Inflammatory macrophage treated with lipopolysaccharide for 1 hour (primary cell): Measurements from ENCODE around the gene KPNA4.
A peak's percentile ranks its signal among the peaks of the same experiment; 100 is the strongest.
"Not testable (repeated sequence)": the region's sequence is repeated elsewhere in the genome, so short reads cannot be mapped to it uniquely, and the experiment has no call there.

Experiments
- DNase-seq, 2 donors: peaks; one replicate each; pipeline ENCODE4 v3.0.0-alpha.2; 2020 to 2022

The KPNA4 gene

DNA sequence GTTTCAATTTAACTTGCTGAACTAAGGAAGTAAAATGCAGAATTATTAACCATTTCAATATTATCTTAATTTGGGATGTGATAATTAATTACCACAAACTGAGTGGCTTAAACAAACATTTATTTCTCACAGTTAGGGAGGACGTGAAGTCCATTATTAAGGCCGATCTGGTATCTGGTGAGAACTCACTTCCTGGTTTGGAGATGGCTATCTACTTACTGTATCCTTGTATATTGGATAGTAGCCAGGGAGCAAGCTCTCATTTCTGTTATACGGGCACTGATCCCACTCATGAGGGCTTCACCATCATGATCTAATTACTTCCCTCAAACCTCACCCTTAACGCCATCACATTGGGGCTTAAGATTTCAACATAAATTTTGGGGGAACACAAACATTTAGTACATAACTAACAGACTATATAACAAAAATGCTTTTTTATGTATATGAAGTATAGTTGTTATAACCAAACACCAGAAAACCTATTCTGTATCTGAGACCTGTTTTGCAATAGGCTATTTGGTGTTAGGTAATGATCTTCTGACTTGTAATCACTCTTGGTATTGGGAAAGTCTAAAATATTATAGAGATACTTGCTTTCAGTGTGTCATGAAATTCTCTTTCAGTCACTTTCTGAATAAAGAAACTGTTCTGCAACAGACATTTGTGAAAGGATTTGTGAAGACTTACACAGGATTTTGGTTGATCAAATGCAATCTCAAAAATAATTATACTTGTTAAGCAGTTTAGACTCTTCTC, 4.7 kb upstream of the KPNA4 start:
- DNase-seq, result peak; percentile 79 to 86

DNA sequence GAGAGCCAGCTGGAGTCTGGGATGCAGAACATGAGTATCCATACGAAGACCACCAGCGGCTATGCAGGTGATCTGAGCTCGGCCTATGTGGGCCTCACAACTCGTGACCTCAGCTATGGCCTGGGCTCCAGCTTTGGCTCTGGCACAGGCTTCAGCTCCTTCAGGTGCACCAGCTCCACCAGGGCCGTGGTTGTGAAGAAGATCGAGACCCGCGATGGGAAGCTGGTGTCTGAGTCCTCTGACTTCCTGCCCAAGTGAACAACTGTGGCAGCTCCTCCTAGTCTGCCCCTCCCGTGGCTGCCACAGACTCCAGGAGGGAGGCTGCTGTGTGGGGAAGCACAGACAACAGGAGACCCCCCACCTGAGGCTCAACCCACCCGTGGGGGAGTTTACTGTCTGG, 3.6 kb upstream of the KPNA4 start:
- DNase-seq, result no peak

DNA sequence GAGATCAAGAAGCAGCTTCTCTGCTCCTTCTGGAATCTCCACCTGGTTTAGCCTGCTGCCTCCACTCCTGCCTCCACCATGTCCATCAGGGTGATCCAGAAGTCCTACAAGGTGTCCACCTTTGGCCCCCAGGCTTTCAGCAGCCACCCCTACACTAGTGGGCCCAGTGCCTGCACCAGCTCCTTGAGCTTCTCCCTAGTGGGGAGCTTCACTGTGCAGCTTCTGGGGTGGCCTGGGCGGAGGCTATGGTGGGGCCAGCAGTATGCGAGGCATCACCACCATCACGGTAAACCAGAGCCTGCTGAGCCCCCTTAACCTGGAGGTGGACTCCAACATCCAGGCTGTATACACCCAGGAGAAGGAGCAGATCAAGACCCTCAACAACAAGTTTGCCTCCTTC, 2.4 kb upstream of the KPNA4 start:
- DNase-seq, result no peak

DNA sequence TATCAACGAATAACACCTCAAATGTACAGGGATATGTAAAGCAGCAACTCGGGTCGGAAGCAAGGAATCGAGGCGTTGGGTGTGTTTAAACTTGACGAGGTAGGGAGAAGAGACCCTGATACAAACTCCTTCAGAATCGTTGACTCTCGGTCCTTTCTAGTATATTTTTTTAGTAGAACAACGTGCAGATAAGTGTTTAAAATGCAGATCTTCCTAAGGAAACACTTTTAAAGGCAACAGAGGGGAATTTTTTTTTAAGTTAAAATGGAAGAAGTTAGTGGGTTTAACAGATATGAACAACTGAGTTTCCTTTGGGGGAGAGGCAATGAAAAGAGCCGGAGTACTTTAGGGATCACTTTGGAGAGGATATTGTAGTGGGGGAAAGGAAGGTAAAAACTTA, 1.1 kb upstream of the KPNA4 start:
- no peak for DNase-seq

DNA sequence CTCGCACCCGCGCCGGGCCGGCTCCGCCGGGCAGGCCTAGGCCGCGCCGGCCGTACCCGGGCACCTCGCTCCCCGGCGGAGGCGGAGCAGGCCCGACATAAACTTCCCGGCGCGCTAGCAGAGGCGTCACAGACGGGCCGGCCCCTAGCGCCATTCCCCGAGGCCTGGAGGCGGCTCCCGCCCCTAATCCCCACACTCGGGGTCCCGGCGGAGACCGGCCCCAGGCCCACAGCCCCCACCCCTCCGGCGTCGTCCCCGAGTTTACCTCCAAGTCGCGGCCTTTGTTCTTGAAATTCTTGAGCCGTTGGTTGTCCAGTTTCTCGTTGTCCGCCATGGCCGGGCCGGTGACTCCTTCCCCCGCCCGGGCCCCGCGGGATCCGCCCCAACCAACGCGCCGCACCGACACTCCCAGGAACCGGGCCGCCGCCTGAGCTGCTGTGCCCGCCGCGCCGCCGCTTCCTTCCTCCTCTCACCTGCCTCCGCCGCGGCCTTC, 376 bp downstream of the KPNA4 start:
- peak; percentile 62 to 65 for DNase-seq

DNA sequence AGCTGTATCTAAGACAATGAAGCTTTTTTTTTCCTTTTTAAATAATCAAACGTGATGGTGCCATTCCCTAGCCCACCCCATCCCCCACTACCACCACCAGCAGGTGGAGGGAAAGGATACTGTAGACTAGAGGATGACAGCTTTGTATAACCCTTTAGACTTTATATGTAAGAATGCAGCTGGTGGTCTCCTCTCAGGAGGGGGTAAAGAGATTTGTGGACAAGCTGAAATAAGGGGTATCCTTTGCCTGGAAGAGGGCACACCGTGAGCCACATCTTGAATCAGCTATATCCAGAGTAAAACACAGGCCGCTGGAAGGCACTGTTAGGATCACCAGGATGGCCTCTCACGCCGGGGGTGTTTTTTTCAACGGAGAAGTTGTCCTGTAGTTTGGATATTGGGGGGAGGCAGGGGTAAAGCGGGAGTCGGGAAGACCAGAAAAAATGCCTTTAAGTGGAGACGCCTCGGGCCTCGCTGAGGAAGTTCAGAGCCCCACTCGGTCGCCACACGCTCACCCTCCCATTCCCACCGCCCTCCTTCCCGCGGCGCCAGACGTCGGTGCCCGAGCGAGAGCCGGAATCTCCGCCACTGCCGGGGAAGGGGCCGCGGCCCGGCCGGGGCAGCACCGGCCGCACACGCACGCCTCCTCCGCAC, 986 bp downstream of the KPNA4 start:
- peak in 1 of 2 donors; percentile 28 for DNase-seq

DNA sequence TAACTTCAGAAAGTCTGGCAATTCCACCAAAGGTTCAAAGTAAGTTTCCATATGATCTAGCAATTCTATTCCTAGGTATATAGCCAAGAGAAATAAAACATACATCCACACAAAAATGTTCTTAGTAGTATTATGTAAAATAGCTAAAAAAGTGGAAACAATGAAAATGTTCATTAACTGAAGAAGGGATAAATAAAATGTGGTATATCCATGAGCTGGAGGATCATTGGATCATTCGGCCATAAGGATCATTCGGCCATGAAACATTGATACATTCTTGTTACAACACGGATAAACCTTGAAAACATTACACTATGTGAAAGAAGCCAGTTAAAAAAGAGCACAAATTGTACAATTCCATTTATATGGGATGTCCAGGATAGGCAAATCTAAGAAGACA, 2.4 kb downstream of the KPNA4 start:
- DNase-seq, result no peak

DNA sequence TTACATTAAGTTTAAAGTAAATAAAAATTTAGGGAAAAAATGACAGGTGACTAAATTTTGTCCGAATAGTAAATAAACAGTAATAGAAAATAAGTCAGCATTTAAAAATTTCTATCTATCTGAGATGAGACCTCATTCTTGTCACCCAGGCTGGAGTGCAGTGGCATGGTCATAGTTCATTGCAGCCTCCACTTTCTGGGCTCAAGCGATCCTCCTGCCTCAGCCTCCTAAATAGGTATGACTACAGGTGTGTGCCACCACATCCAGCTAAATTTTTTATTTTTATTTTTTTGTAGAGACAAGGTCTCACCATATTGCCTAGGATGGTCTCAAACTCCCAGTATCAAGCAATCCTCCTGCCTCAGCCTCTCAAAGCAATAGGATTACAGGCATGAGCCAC, 7.8 kb downstream of the KPNA4 start:
- DNase-seq, result no peak

DNA sequence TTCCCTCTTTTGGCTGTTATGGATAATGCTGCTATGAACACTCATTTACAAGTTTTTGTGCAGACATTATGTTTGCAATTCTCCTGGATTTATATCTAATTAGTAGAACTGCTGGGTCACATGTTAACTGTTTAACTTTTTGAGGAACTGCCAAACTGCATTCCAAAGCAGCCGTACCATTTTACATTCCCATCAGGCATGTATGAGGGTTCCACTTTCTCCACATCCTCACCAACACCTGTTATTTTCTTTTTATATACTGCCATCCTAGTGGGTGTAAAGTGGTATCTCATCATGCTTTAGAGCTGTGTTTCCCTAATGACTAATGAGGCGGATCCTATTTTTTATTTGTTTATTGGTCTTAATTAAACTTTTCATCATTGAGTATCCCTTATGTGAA, 9.2 kb downstream of the KPNA4 start:
- no peak for DNase-seq

DNA sequence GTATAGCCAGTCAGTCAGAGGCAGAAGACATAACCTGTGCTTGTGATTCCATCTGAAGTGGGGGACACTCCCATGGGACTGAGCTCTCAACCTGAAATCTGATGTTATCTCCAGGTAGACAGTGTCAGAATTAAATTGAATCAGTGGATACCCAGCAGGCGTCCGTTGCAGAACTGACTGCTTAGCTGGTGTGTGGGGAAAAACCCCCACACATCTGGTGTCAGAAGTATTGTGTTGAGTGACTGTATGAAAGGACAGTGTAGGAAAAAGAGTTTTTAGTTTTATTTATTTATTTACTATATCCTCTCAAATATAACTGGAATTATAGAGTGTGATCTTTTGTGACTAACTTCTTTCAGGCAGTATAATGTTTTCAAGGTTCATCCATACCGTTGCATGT, 10.4 kb downstream of the KPNA4 start:
- no peak for DNase-seq

DNA sequence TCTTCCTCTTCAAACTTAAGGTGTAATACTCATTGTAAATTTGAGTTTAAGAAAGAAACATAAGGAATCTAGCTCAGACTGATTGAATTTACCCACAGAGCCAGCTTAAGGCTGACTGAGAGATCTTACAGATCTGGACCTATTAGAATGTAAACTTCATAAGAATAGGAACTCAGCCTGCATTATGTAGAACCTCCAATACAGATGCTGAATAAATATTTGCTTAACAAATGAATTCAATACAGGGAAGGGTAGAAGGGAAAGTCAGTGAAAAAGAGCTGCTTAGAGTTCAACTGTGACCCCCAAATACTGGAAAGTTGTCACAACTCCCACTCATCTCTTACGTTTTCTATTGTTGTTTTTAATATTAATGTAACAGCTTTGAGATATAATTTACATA, 11.5 kb downstream of the KPNA4 start:
- DNase-seq, result no peak

DNA sequence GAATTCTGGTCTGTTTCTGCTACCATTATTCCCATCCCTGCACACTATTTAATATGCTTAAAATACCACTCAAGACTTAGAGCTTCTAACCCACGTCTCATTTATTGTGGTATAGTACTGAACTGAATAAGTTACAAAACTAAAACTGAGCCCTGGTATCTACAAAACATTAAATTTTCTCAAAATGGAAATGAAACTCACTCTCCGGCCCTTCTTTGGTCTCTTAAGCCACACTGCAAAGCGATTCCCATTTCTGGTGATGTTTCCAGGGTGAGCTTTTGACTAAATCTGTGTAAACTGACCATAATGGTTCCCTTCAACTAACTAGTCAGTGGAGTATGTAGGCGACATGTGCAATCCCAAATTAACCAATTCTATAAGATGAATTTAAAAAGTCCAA, 18.6 kb downstream of the KPNA4 start:
- no peak for DNase-seq

DNA sequence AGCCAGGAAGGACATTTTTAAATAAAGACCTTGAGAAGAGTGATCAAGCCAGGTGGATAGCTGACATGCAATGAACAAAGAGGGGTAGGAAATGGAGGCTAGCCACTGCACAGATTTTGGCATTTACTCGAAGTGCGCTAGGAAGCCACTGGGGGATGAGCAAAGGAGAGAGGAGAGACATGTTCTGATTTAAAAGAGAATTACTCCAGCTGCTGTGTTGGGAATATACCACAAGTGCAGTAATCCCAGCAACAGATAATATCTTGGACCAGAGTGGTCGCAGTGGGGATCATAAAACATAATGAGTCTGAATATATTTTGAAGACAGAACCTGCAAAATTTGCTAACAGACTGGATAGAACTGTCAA, 19.9 kb downstream of the KPNA4 start:
- DNase-seq, result no peak

DNA sequence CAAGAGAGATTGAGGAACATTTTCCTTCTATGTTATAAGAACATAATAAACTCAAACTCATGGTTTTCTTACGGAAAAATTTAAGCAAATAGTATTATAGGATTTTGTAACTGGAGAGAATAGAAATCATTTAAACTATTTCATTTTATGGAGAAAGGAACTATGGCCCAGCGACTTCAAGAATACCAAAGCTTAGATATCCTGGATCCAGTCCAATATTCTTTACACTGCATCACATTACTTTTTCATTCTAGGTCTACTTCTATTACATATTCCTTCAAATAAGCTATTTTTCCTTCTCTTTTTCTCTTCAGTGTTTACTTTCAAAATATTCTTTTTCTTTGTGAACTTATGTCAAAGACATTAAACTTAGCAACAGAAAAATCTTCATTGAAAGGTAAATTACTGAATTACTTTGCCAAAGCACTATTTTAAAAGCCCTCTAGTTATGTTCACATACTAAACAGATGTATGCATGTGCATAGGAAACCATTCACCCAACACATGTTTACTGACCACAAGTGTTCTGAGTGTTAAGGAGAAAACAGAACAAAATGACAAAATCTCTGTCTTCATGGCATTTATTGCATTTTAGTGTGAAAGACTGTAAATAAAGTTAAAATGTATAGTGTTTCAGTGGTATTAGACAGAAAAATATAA, 20.4 kb downstream of the KPNA4 start:
- no peak for DNase-seq

DNA sequence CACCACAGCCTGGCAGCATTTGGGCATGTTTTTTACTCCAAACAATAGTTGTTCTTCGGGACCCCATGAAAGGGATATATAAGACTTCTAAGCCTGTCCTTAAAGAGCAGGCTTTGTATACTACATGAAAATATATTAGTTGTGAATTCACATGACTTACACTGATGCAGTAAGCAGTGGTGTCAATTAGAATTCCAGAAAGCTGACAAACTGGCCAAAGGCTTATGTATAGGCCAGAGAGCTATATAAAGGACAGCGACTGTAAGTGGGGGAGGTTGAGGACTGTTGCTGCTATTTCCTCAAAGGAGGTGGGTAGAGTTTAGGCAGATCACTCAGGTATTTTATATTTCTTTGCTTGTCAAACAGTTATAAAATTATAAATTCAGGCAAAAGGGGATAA, 24.8 kb downstream of the KPNA4 start:
- no peak for DNase-seq

DNA sequence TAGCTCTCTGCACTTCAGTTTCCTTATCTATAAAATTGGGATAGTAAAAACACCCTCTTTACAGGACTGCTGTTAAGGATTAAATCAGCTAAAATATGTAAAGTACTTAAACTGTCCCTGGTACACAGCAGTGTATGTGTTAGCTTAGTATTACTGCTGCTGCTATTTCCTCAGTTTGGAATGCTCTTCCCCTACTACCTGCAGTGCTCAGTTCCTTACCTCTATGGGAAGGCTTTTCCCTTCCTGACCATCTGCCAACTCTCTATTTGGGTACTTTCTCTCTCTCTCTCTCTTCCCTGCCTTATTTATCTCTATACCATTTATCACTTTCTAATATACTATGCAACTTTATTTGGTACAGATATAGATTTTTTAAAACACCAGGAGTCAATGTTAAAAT, 26.5 kb downstream of the KPNA4 start:
- no peak for DNase-seq

DNA sequence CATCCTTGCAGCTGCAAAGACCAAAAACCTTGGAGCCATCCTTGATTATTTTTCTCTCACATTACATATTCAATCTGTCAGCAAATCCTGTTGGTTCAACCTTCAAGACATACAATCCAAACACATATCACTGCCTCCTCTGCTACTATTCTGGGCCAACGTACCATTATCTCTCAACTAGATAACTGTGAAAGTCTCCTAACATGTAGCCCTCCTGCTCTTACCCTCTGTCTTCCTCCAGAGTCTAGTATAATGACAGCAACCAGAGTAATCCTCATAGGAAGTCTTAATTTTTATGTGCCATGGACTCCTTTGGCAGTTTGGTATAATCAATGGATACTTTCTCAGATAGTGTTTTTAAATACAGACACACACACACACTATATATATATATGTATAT, 27.6 kb downstream of the KPNA4 start:
- DNase-seq, result no peak

DNA sequence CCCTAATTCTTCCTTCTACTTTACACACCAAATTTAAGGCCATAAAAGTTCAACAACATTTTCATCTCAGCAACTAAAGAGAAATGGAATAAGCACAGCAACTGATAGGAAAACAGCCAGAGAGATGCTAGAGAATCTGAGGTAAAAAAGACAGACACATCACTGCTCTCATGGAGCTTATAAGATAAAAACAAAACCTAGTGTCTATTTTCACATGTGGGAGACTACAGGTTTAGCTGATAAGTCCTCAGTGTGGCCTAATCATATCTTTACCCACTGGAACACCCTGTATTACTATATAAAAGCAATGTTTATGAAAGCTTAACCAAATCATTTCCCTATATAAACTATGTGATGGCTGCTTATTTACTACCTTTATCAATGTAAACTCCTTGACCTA, 33.0 kb downstream of the KPNA4 start:
- DNase-seq, result no peak

DNA sequence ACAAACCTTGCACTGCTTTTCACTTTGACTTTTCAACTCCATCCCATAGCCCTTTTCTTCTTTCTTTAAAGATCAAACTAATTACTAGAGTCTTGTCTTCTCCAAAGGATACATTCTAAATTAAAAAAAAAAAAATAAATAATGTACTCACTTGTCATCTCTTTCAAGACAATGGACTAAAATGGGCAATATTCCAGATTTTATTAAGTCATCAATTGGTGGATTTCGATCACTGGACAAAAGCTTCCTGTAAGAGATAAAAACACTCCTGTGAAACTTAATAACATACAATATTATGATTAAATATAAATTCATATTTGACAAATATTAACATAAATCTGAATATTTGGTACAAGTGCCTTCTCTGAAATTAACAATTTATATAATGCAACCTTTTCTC, 34.1 kb downstream of the KPNA4 start:
- no peak for DNase-seq

DNA sequence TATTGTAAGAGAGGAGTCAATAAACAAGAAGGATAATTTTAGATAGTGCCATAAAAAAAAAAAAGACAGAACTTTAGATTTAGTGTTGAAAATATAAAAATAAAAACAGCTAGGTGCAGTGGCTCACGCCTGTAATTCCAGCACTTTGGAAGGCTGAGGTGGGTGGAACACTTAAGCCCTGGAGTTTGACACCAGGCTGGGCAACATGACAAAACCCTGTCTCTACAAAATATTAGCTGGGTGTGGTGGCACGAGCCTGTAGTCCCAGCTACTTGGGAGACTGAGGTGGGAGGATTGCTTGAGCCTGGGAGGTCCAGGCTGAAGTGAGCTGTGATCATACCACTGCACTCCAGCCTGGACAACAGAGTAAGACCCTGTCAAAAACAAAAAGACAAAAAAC, 49.0 kb downstream of the KPNA4 start:
- DNase-seq, result not testable (repeated sequence)

DNA sequence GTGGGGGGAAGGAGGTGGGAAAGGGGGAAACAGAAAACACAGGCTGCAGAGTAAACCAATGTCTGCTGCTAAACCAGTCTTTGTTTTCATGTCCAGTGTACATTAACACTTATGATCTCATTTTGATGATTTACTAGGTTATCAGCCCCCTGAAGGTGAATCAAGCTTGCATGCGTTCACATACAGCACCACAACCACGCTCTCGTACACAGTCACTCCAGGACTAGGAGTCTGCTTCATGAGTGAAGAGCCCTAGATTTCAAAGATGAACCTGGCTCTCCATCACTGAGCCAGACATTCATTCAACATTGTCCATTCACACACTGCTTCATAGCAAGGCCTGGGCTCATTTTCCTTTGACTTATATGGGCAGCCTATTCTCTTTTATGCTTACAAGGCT, 64.0 kb downstream of the KPNA4 start:
- no peak for DNase-seq

DNA sequence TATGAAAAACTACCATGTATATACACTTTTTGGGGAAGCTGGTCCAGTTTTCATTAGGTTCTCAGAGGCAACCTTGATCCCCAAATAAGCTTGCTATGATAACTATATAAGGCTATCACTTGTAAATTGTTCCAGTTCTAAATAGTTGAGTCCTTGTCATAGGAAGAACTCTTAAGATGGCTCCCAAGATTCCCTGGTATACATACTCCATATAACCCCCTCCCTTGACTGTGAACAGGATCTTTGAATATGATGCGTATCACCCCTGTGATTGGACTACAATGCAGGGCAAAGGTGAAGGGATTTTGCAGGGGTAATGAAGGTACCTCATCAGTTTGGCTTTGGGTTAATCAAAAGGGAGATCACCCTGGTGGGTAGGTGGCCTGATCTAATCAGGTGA, 67.2 kb downstream of the KPNA4 start:
- DNase-seq, result no peak

DNA sequence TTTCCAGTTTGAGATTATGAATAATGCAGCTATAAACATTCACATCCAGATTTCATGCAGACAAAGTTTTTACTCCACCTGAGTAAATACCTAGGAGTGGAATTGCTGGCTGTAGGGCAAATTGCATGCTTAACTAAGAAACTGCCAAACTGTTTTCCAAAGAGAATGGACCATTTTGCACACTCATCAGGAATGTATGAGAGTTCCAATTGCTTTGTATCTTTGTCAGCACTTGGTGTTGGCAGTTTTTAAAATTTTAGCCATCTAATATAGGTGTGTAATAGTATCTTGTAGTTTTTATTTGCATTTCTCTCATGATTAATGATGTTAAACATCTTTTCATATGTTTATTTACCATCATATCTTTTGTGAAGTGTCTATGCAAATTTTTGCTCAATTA, 75.2 kb downstream of the KPNA4 start:
- no peak for DNase-seq

DNA sequence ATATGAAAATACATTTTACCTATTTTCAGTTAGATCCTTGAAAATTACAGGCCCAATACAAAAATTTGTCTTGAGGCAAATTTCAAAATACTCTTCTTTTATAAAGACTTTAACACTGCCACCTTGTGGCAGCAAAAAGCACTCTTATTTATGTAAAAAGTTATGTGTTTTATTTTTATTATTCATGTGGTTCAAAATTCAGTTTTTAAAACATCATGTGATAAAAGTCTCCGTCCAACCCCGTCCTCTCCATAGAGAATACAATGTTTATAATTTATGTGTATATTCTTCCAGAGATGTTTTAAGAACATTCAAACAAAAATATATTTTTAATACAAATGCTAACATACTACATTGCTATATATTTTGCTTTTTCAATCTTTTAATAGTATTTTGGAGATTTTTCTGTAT, 78.9 kb downstream of the KPNA4 start:
- peak; percentile 31 to 52 for DNase-seq
